Liver (tissue), 9 donors: ENCODE data around the gene ANKRD17. TPM values are rescaled to one million over a fixed set of nuclear protein-coding genes. Genes with fewer than 3 reads are reported as not detected.

Experiments
- DNase-seq: peaks from one replicate; pipeline ENCODE4 v3.0.0-alpha.2; 2017; ENCODE audit warnings: low spot score
- H3K27ac ChIP-seq, 2 donors: one replicate each; pipeline ENCODE4 v1.7.0; 2013; ENCODE audit warnings: inconsistent platforms in 2 of 2, low read length in 2 of 2, control low read depth in 1 of 2, low read depth in 1 of 2, mild to moderate bottlenecking in 1 of 2
- H3K27me3 ChIP-seq, 4 donors: one replicate each; pipeline versions ENCODE4 v1.6.1 to v1.7.0; 2013; ENCODE audit warnings: low read length in 3 of 4, inconsistent platforms in 1 of 4, mild to moderate bottlenecking in 1 of 4, moderate library complexity in 1 of 4; ENCODE audit not compliant: control insufficient read depth in 4 of 4, insufficient read depth in 4 of 4
- H3K36me3 ChIP-seq, 4 donors: one replicate each; pipeline versions ENCODE4 v1.6.1 to v1.7.0; 2013; ENCODE audit warnings: low read length in 3 of 4, mild to moderate bottlenecking in 3 of 4, low read depth in 1 of 4, moderate library complexity in 1 of 4; ENCODE audit not compliant: control insufficient read depth in 4 of 4, insufficient read depth in 3 of 4
- H3K4me1 ChIP-seq, 4 donors: one replicate each; pipeline versions ENCODE4 v1.6.1 to v1.7.0; 2013; ENCODE audit warnings: low read length in 3 of 4, mild to moderate bottlenecking in 3 of 4, moderate library complexity in 1 of 4; ENCODE audit not compliant: control insufficient read depth in 4 of 4, insufficient read depth in 4 of 4
- H3K4me3 ChIP-seq, 3 donors: one replicate each; pipeline versions ENCODE4 v1.6.1 to v1.7.0; 2013; ENCODE audit warnings: low read length in 3 of 3, control low read depth in 1 of 3, low read depth in 1 of 3, mild to moderate bottlenecking in 1 of 3
- H3K9ac ChIP-seq, 2 donors: one replicate each; pipeline ENCODE4 v1.7.0; 2013; ENCODE audit warnings: low read length in 2 of 2, mild to moderate bottlenecking in 2 of 2, moderate library complexity in 2 of 2, control low read depth in 1 of 2, low read depth in 1 of 2
- H3K9me3 ChIP-seq, 4 donors: one replicate each; pipeline versions ENCODE4 v1.6.1 to v1.7.0; 2013; ENCODE audit warnings: low read length in 3 of 4; ENCODE audit not compliant: control insufficient read depth in 4 of 4
- EGR1 ChIP-seq, 2 donors: IDR thresholded peaks; 2 replicates each; pipeline ENCODE4 v1.6.1; 2016 to 2018; ENCODE audit warnings: antibody characterized with exemption in 2 of 2, low read depth in 2 of 2
- FOXA1 ChIP-seq: IDR thresholded peaks from 2 replicates; pipeline ENCODE4 v1.6.1; 2016; ENCODE audit warnings: antibody characterized with exemption
- FOXA2 ChIP-seq: IDR thresholded peaks from 2 replicates; pipeline ENCODE4 v1.6.1; 2016; ENCODE audit warnings: antibody characterized with exemption
- GABPA ChIP-seq, 2 donors: IDR thresholded peaks in 1 of 2; conservative IDR thresholded peaks in 1 of 2; 2 replicates each; pipeline ENCODE4 v1.6.1; 2016; ENCODE audit warnings: antibody characterized with exemption in 2 of 2, mild to moderate bottlenecking in 1 of 2, moderate library complexity in 1 of 2
- HNF4G ChIP-seq: IDR thresholded peaks from 2 replicates; pipeline ENCODE4 v1.6.1; 2016; ENCODE audit warnings: antibody characterized with exemption
- JUND ChIP-seq, 2 donors: IDR thresholded peaks; 2 replicates each; pipeline ENCODE4 v1.6.1; 2016; ENCODE audit warnings: antibody characterized with exemption in 2 of 2
- NR2F2 ChIP-seq: IDR thresholded peaks from 2 replicates; pipeline ENCODE4 v1.6.1; 2016; ENCODE audit warnings: antibody characterized with exemption
- RAD21 ChIP-seq, 2 donors: IDR thresholded peaks; 2 replicates each; pipeline ENCODE4 v1.6.1; 2016; ENCODE audit warnings: antibody characterized with exemption in 2 of 2, mild to moderate bottlenecking in 2 of 2
- RXRA ChIP-seq, 2 donors: IDR thresholded peaks; 2 replicates each; pipeline ENCODE4 v1.6.1; 2017 to 2018; ENCODE audit warnings: antibody characterized with exemption in 2 of 2, mild to moderate bottlenecking in 1 of 2
- SP1 ChIP-seq: IDR thresholded peaks from 2 replicates; pipeline ENCODE4 v1.6.1; 2018; ENCODE audit warnings: antibody characterized with exemption, mild to moderate bottlenecking
- TAF1 ChIP-seq: conservative IDR thresholded peaks from 2 replicates; pipeline ENCODE4 v1.6.1; 2016; ENCODE audit warnings: antibody characterized with exemption, mild to moderate bottlenecking
- YY1 ChIP-seq: IDR thresholded peaks from 2 replicates; pipeline ENCODE4 v1.6.1; 2016; ENCODE audit warnings: antibody characterized with exemption, mild to moderate bottlenecking
- WGBS: extraction: QIAGEN DNeasy Blood & Tissue Kit; methylation state at CpG from one replicate; pipeline ENCODE4 v1.1.7; 2013; 5-methylcytosine and 5-hydroxymethylcytosine counted together
- polyA plus RNA-seq, 2 donors: library from polyadenylated mRNA; stranded (reverse) in 1 of 2; unstranded in 1 of 2; fragments of 200-250 nt in 1 of 2; fragments of >200 nt in 1 of 2; fragmentation: Nextera tagmentation in 1 of 2; extraction: Ambion mirVana in 1 of 2; gene quantifications; one replicate each; pipeline versions ENCODE4 v1.2.1 to v1.2.3, GENCODE V29; 2013 to 2015
- total RNA-seq, 2 donors: library from RNA; depleted of rRNA; stranded (reverse); fragments of >200 nt; gene quantifications; one replicate each; pipeline ENCODE4 v1.2.3, GENCODE V29; 2014
- TF ChIP-seq, protein P1 (sequence below): IDR thresholded peaks from 2 replicates; pipeline ENCODE4 v1.6.1; 2016; ENCODE audit warnings: antibody characterized with exemption
- TF ChIP-seq, protein P2 (sequence below): IDR thresholded peaks from 2 replicates; pipeline ENCODE4 v1.6.1; 2016; ENCODE audit warnings: antibody characterized with exemption
- TF ChIP-seq, protein P3 (sequence below): IDR thresholded peaks from 2 replicates; pipeline ENCODE4 v1.6.1; 2016; ENCODE audit warnings: antibody characterized with exemption, mild to moderate bottlenecking
- TF ChIP-seq, protein P4 (sequence below): fragments of 150-350 bp; IDR thresholded peaks from 2 replicates; pipeline ENCODE4 v1.5.1; 2017; ENCODE audit warnings: improper control_type of control experiment, low read depth, low read length; ENCODE audit not compliant: missing input control
- TF ChIP-seq, protein P5 (sequence below): IDR thresholded peaks from 2 replicates; pipeline ENCODE4 v1.6.1; 2016; ENCODE audit warnings: antibody characterized with exemption
- donor health status: healthy.
- donor health status: healthy.
- donor health status: healthy.
- donor health status: healthy.
- donor health status: healthy.

Gene ANKRD17
- total and polyA plus RNA-seq, 4 donors = 11.6 to 38.5 (median 19.7) TPM

DNA sequence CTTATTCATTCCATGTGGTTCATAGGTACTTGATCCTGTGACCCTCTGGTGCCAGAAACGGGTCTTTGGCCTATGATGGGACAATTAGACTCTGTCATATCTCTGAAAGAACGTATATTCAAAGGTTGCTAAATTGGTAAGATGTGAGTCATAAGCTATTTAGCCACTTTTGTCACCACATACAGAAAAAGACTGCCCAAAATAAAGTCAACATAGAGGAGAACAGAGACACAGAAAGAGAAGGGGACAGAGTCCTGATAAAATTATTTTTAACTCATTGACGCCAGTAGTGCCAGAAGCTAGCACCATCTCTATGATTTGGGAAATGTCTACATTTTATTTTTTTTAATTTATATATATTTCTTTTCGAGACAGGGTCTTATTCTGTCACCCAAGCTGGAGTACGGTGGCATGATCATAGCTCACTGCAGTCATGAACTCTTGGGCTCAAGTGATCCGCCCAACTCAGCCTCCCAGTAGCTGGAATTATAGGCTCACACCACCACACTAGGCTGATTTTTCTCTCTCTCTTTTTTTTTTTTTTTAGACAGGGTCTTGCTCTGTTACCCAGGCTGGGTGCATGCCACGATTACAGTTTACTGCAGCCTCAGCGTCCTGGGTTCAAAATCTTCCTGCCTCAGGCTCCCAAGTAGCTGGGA lies 96.9 kb downstream of the ANKRD17 start (continued):
- TF ChIP-seq NR2F2 = no peak
- no peak for TF ChIP-seq FOXA1
- no peak for TF ChIP-seq YY1

DNA sequence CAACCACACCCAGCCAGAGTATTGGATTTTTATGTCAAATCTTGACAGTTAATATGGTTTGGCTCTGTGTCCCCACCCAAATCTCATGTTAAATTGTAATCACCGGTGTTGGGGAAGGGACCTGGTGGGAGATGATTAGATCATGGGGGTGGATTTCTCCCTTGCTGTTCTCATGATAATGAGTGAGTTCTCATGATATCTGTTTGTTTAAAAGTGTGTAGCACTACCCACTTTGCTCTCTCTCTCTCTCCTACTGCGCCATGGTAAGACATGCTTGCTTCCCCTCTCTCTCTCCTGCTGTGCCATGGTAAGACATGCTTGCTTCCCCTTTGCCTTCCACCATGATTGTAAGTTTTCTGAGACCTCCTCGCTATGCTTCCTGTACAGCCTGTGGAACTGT lies 102.2 kb downstream of the ANKRD17 start:
- peaks cover 1 to 35% (median 26%) of the 10 kb centered on the region in 4 donors for H3K36me3 ChIP-seq

DNA sequence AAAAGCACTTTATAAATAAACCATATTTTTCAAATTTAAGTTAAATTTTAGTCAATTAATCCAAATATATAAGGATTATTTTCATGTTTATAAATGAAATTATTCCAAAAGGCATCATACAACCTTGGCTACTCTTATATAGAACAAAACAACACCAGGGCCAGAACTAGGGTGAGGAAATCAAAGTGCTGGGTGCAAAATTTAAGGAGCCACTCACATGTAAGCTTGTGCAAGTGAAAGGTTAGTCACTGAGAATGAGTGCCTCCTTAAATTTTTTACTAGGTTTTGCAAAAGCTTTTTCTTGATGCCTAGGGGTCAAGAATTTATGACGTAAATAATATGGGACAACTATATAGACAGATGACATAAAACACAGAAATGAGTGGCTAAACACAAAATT lies 105.7 kb downstream of the ANKRD17 start:
- Histone ChIP-seq H3K4me3 (no peak overlapping the region), H3K36me3 (peaks cover 1 to 38% (median 28%) of the 10 kb centered on the region in 4 donors), H3K27me3 (no peaks in the 10 kb centered on the region), H3K9ac (no peak overlapping the region), H3K4me1 (no peaks in the 10 kb centered on the region), H3K9me3 (no peaks in the 10 kb centered on the region), H3K27ac (no peak overlapping the region)
- WGBS = 84% methylated on average over 1 of the region's 1 CpG
- DNase-seq = no peak
- TF ChIP-seq RXRA (IDR thresholded peaks at IDR 0.05) (no peak), GABPA (IDR thresholded peaks at IDR 0.05 in 1 of 2, conservative IDR thresholded peaks at IDR 0.05 in 1 of 2) (no peak), YY1 (no peak), JUND (IDR thresholded peaks at IDR 0.05) (no peak), HNF4G (no peak), FOXA2 (no peak), RAD21 (IDR thresholded peaks at IDR 0.05) (no peak), EGR1 (IDR thresholded peaks at IDR 0.05; ENCODE audit: low read depth in 2 of 2) (no peak), NR2F2 (no peak), SP1 (no peak), TAF1 (no peak)
- TF ChIP-seq, protein P1, sequence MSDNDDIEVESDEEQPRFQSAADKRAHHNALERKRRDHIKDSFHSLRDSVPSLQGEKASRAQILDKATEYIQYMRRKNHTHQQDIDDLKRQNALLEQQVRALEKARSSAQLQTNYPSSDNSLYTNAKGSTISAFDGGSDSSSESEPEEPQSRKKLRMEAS = no peak
- TF ChIP-seq, protein P2, sequence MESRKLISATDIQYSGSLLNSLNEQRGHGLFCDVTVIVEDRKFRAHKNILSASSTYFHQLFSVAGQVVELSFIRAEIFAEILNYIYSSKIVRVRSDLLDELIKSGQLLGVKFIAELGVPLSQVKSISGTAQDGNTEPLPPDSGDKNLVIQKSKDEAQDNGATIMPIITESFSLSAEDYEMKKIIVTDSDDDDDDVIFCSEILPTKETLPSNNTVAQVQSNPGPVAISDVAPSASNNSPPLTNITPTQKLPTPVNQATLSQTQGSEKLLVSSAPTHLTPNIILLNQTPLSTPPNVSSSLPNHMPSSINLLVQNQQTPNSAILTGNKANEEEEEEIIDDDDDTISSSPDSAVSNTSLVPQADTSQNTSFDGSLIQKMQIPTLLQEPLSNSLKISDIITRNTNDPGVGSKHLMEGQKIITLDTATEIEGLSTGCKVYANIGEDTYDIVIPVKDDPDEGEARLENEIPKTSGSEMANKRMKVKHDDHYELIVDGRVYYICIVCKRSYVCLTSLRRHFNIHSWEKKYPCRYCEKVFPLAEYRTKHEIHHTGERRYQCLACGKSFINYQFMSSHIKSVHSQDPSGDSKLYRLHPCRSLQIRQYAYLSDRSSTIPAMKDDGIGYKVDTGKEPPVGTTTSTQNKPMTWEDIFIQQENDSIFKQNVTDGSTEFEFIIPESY = no peak
- TF ChIP-seq, protein P3, sequence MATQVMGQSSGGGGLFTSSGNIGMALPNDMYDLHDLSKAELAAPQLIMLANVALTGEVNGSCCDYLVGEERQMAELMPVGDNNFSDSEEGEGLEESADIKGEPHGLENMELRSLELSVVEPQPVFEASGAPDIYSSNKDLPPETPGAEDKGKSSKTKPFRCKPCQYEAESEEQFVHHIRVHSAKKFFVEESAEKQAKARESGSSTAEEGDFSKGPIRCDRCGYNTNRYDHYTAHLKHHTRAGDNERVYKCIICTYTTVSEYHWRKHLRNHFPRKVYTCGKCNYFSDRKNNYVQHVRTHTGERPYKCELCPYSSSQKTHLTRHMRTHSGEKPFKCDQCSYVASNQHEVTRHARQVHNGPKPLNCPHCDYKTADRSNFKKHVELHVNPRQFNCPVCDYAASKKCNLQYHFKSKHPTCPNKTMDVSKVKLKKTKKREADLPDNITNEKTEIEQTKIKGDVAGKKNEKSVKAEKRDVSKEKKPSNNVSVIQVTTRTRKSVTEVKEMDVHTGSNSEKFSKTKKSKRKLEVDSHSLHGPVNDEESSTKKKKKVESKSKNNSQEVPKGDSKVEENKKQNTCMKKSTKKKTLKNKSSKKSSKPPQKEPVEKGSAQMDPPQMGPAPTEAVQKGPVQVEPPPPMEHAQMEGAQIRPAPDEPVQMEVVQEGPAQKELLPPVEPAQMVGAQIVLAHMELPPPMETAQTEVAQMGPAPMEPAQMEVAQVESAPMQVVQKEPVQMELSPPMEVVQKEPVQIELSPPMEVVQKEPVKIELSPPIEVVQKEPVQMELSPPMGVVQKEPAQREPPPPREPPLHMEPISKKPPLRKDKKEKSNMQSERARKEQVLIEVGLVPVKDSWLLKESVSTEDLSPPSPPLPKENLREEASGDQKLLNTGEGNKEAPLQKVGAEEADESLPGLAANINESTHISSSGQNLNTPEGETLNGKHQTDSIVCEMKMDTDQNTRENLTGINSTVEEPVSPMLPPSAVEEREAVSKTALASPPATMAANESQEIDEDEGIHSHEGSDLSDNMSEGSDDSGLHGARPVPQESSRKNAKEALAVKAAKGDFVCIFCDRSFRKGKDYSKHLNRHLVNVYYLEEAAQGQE = no peak
- TF ChIP-seq, protein P4, sequence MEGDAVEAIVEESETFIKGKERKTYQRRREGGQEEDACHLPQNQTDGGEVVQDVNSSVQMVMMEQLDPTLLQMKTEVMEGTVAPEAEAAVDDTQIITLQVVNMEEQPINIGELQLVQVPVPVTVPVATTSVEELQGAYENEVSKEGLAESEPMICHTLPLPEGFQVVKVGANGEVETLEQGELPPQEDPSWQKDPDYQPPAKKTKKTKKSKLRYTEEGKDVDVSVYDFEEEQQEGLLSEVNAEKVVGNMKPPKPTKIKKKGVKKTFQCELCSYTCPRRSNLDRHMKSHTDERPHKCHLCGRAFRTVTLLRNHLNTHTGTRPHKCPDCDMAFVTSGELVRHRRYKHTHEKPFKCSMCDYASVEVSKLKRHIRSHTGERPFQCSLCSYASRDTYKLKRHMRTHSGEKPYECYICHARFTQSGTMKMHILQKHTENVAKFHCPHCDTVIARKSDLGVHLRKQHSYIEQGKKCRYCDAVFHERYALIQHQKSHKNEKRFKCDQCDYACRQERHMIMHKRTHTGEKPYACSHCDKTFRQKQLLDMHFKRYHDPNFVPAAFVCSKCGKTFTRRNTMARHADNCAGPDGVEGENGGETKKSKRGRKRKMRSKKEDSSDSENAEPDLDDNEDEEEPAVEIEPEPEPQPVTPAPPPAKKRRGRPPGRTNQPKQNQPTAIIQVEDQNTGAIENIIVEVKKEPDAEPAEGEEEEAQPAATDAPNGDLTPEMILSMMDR = no peak
- TF ChIP-seq, protein P5, sequence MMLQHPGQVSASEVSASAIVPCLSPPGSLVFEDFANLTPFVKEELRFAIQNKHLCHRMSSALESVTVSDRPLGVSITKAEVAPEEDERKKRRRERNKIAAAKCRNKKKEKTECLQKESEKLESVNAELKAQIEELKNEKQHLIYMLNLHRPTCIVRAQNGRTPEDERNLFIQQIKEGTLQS = no peak

More for the DNA sequence above, 102.2 kb downstream of the ANKRD17 start:
- WGBS = 97% methylated on average over 3 of the region's 3 CpGs
- Histone ChIP-seq H3K27me3 (no peaks in the 10 kb centered on the region), H3K27ac (no peak overlapping the region), H3K4me3 (no peak overlapping the region), H3K4me1 (no peaks in the 10 kb centered on the region), H3K9ac (no peak overlapping the region), H3K9me3 (no peaks in the 10 kb centered on the region)
- DNase-seq = no peak
- TF ChIP-seq RAD21 (IDR thresholded peaks at IDR 0.05) (no peak), FOXA2 (no peak), EGR1 (IDR thresholded peaks at IDR 0.05; ENCODE audit: low read depth in 2 of 2) (no peak)
- TF ChIP-seq, protein P5 = no peak
